Cardiac fibroblast (primary cell): Measurements from ENCODE around the gene PSMG3.

Experiments
- DNase-seq, 2 donors: peaks; one replicate each; pipeline versions ENCODE4 v3.0.0 to v3.0.0-alpha.2; 2010; ENCODE audit warnings: low read depth in 2 of 2
- H3K4me3 ChIP-seq, 2 donors: replicated peaks in 1 of 2; 1 replicate in 1 of 2; 2 replicates in 1 of 2; pipeline ENCODE4 v1.5.1; 2011; ENCODE audit warnings: low read depth in 2 of 2, low read length in 2 of 2, mild to moderate bottlenecking in 2 of 2, moderate library complexity in 1 of 2
- TF ChIP-seq, protein P1 (sequence below): IDR thresholded peaks from one replicate; pipeline ENCODE4 v1.5.1; 2011; ENCODE audit warnings: low read depth, mild to moderate bottlenecking, low read length, inconsistent platforms

The PSMG3 gene, protein sequence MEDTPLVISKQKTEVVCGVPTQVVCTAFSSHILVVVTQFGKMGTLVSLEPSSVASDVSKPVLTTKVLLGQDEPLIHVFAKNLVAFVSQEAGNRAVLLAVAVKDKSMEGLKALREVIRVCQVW

GRCh38 chr7:1569833-1570632 lies at the start of gene PSMG3:
PSMG3 (minus strand) TSS chr7:1570032; CDS start chr7:1569339, 693 bp downstream.
- TF ChIP-seq, protein P1, sequence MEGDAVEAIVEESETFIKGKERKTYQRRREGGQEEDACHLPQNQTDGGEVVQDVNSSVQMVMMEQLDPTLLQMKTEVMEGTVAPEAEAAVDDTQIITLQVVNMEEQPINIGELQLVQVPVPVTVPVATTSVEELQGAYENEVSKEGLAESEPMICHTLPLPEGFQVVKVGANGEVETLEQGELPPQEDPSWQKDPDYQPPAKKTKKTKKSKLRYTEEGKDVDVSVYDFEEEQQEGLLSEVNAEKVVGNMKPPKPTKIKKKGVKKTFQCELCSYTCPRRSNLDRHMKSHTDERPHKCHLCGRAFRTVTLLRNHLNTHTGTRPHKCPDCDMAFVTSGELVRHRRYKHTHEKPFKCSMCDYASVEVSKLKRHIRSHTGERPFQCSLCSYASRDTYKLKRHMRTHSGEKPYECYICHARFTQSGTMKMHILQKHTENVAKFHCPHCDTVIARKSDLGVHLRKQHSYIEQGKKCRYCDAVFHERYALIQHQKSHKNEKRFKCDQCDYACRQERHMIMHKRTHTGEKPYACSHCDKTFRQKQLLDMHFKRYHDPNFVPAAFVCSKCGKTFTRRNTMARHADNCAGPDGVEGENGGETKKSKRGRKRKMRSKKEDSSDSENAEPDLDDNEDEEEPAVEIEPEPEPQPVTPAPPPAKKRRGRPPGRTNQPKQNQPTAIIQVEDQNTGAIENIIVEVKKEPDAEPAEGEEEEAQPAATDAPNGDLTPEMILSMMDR = peak; percentile 27
- DNase-seq = peak; percentile 90 to 93
- peak within 1 kb of the TSS; percentile 90 for H3K4me3 ChIP-seq

GRCh38 chr7:1618475-1618874 lies 48.6 kb upstream of the PSMG3 start:
- DNase-seq = no peak
- TF ChIP-seq, protein P1 = no peak
- H3K4me3 ChIP-seq = no peak overlapping the region

GRCh38 chr7:1617957-1618356 lies 48.1 kb upstream of the PSMG3 start:
- TF ChIP-seq, protein P1 = no peak
- H3K4me3 ChIP-seq = no peak overlapping the region
- DNase-seq = no peak

DNA sequence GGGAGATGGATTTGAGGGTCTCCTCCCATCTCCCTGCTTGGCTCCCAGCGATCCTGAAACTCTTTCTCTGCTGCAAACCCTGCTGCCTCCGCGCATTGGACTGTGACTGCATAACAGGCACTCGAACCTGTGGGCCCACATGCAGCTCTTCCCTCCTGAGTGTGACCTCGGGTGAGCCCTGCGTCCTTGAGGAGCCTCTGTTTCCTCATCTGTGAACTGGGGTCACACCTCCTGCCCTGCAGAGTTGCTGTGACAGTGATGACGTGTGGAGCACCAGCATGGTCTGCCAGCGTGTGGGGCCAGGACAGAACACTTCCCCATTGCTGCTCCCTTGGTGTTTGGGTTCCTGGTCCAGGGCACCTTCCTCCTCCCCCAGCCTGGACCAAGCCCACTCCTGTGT lies 46.9 kb upstream of the PSMG3 start:
- TF ChIP-seq, protein P1 = no peak
- H3K4me3 ChIP-seq = no peak overlapping the region
- DNase-seq = no peak

GRCh38 chr7:1611708-1612241 lies 41.9 kb upstream of the PSMG3 start:
- H3K4me3 ChIP-seq = no peak overlapping the region
- TF ChIP-seq, protein P1 = no peak
- peak; percentile 78 to 80 for DNase-seq

- TF ChIP-seq, protein P1 = no peak
- no peak overlapping the region for H3K4me3 ChIP-seq
- no peak for DNase-seq
Observed at GRCh38 chr7:1610678-1611302, 41.0 kb upstream of the PSMG3 start.
